ENCODE results near the gene SPATA4. TPM values are rescaled to one million over a fixed set of nuclear protein-coding genes. Genes with fewer than 3 reads are reported as not detected.

SPATA4 gene
- total RNA-seq, 1 experiment from 2014 or later, result not detected

DNA sequence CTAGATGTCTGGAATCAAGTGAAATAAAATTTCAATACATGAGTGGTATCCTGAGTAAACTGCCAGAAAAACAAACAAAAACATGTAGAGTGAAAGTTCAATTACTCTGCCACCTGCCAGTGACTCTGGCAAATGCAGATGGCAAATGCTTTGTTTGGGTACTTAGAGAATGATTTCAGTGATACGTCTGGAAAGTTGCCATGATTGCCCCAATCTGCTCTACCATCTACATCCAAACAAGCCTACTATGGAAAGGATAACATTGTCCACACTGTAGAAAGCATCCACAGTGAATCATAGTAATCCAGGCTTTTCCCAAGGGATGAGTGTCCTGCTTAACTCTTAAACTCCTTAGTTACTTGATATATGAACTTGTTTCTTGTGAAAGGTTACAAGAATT lies 3.4 kb downstream of the SPATA4 start:
- H3K27ac ChIP-seq (ENCODE audit: low read length), result no peak overlapping the region
- intact Hi-C loops (cut with micrococcal nuclease; ENCODE audit: unreplicated experiment), result no loop called here
- TF ChIP-seq, protein P1, sequence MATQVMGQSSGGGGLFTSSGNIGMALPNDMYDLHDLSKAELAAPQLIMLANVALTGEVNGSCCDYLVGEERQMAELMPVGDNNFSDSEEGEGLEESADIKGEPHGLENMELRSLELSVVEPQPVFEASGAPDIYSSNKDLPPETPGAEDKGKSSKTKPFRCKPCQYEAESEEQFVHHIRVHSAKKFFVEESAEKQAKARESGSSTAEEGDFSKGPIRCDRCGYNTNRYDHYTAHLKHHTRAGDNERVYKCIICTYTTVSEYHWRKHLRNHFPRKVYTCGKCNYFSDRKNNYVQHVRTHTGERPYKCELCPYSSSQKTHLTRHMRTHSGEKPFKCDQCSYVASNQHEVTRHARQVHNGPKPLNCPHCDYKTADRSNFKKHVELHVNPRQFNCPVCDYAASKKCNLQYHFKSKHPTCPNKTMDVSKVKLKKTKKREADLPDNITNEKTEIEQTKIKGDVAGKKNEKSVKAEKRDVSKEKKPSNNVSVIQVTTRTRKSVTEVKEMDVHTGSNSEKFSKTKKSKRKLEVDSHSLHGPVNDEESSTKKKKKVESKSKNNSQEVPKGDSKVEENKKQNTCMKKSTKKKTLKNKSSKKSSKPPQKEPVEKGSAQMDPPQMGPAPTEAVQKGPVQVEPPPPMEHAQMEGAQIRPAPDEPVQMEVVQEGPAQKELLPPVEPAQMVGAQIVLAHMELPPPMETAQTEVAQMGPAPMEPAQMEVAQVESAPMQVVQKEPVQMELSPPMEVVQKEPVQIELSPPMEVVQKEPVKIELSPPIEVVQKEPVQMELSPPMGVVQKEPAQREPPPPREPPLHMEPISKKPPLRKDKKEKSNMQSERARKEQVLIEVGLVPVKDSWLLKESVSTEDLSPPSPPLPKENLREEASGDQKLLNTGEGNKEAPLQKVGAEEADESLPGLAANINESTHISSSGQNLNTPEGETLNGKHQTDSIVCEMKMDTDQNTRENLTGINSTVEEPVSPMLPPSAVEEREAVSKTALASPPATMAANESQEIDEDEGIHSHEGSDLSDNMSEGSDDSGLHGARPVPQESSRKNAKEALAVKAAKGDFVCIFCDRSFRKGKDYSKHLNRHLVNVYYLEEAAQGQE (IDR thresholded peaks at IDR 0.05; ENCODE audit: insufficient read depth in 1 of 2, low read depth in 2 of 2, low read length in 1 of 2), result no peak
- TF ChIP-seq TCF7L2 (IDR thresholded peaks at IDR 0.05; ENCODE audit: low read depth, low read length), result no peak
- TF ChIP-seq, protein P2, sequence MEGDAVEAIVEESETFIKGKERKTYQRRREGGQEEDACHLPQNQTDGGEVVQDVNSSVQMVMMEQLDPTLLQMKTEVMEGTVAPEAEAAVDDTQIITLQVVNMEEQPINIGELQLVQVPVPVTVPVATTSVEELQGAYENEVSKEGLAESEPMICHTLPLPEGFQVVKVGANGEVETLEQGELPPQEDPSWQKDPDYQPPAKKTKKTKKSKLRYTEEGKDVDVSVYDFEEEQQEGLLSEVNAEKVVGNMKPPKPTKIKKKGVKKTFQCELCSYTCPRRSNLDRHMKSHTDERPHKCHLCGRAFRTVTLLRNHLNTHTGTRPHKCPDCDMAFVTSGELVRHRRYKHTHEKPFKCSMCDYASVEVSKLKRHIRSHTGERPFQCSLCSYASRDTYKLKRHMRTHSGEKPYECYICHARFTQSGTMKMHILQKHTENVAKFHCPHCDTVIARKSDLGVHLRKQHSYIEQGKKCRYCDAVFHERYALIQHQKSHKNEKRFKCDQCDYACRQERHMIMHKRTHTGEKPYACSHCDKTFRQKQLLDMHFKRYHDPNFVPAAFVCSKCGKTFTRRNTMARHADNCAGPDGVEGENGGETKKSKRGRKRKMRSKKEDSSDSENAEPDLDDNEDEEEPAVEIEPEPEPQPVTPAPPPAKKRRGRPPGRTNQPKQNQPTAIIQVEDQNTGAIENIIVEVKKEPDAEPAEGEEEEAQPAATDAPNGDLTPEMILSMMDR (IDR thresholded peaks at IDR 0.05), result peak; percentile 11; the same call in 1 of the 2 replicates

DNA sequence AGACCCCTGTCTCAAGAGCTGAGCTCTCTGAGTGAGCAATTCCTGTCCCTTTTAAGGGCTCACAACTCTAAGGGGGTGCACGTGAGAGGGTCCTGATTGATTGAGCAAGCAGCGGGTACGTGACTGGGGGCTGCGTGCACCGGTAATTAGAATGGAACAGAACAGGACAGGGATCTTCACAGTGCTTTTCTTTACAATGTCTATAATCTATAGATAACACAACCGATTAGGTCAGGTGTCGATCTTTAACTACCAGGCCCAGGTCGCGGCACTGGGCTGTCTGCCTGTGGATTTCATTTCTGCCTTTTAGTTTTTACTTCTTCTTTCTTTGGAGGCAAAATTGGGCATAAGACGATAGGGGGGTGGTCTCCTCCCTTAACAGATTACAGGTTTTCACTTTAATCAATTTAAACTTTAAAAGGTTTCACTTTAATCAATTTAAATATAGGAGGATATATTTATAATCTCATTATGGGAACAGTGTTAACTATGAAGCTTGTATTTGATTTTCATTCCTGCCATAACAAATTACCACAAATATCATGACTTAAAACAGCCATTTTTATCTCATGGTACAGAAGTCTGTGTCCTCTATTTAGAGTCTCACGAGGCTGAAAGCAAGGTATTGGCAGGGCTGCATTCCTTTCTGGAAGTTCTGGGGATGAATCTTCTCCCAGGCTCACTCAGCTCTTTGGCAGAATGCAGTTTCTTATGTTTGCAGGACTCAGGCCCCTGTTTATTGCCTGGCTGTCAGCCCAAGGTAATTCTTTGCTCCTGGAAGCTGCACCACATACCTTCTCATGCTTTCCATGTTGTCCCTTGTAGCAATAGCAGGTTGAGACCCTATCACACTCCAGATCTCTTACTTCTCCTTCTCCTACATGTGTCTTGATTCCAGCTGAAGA lies 5.2 kb downstream of the SPATA4 start:
- ChIA-PET CTCF (no interaction called here), POLR2A (no interaction called here)
- H3K9me3 ChIP-seq (ENCODE audit: control insufficient read depth, insufficient read depth, low read depth, low read length), result no peaks in the 10 kb centered on the region
- no TSS peak for BruUV-seq (replicated peaks)
- no peak overlapping the region for H3K27ac ChIP-seq (ENCODE audit: low read length)
- H3K4me1 ChIP-seq (ENCODE audit: control insufficient read depth, insufficient read depth, low read length), result no peaks in the 10 kb centered on the region
- intact Hi-C loops (cut with micrococcal nuclease; ENCODE audit: unreplicated experiment) (no loop called here), in situ Hi-C loops (cut with HindIII; ENCODE audit: low pct_unique_long_range_greater_than_20kb, low sequenced_read_pairs) (no loop called here)
- H3K36me3 ChIP-seq (ENCODE audit: control insufficient read depth, insufficient read depth, low read length), result no peaks in the 10 kb centered on the region
- no peak overlapping the region for H3K4me3 ChIP-seq (ENCODE audit: low read depth in 2 of 2, low read length in 2 of 2)
- ATAC-seq (no peak), DNase-seq (ENCODE audit: low read depth, low spot score) (no peak)
- H3K27me3 ChIP-seq (ENCODE audit: control insufficient read depth, insufficient read depth, low read length), result no peaks in the 10 kb centered on the region
- TF ChIP-seq, protein P2 (IDR thresholded peaks at IDR 0.05), result no peak
- TF ChIP-seq POLR2AphosphoS5 (IDR thresholded peaks at IDR 0.05; ENCODE audit: low read depth, low read length) (no peak), SIN3A (IDR thresholded peaks at IDR 0.05; ENCODE audit: borderline replicate concordance, insufficient read depth, low read depth, low read length) (no peak), TCF7L2 (IDR thresholded peaks at IDR 0.05; ENCODE audit: low read depth, low read length) (no peak)
- TF ChIP-seq, protein P1 (IDR thresholded peaks at IDR 0.05; ENCODE audit: insufficient read depth in 1 of 2, low read depth in 2 of 2, low read length in 1 of 2), result no peak

More for the DNA sequence above, 3.4 kb downstream of the SPATA4 start:
- ChIA-PET CTCF (no interaction called here), POLR2A (no interaction called here)
- in situ Hi-C loops (cut with HindIII; ENCODE audit: low pct_unique_long_range_greater_than_20kb, low sequenced_read_pairs), result no loop called here
- H3K9me3 ChIP-seq (ENCODE audit: control insufficient read depth, insufficient read depth, low read depth, low read length), result no peaks in the 10 kb centered on the region
- H3K27me3 ChIP-seq (ENCODE audit: control insufficient read depth, insufficient read depth, low read length), result no peaks in the 10 kb centered on the region
- H3K36me3 ChIP-seq (ENCODE audit: control insufficient read depth, insufficient read depth, low read length), result no peaks in the 10 kb centered on the region
- H3K4me1 ChIP-seq (ENCODE audit: control insufficient read depth, insufficient read depth, low read length), result no peaks in the 10 kb centered on the region
- BruUV-seq (replicated peaks), result no TSS peak
- ATAC-seq (no peak), DNase-seq (ENCODE audit: low read depth, low spot score) (peak; percentile 48)
- H3K4me3 ChIP-seq (ENCODE audit: low read depth in 2 of 2, low read length in 2 of 2), result no peak overlapping the region
